T-helper 17 cell (primary cell): ENCODE measurements around the gene PTPN21. TPM values are rescaled to one million over a fixed set of nuclear protein-coding genes. Genes with fewer than 3 reads are reported as not detected.

Source experiments
- ATAC-seq: fragments of 150-1000 bp; cut with Tn5 transposase; 2 replicates; pipeline ENCODE4 v1.10.0; 2021; ENCODE audit warnings: mild to moderate bottlenecking, moderate library complexity
- DNase-seq, 3 donors: peaks; one replicate each; pipeline versions ENCODE4 v3.0.0 to v3.0.0-alpha.2; 2020 to 2021
- H3K9me3 ChIP-seq: one replicate; pipeline ENCODE4 v1.7.0; 2013; ENCODE audit warnings: low read length, mild to moderate bottlenecking; ENCODE audit not compliant: control insufficient read depth, poor library complexity, severe bottlenecking
- H3K27ac Mint-ChIP-seq: one replicate; pipeline ENCODE4 v1.8.0; 2022; ENCODE audit warnings: mild to moderate bottlenecking, moderate library complexity, mixed read lengths
- H3K27me3 Mint-ChIP-seq: one replicate; pipeline ENCODE4 v1.8.0; 2022; ENCODE audit warnings: mixed read lengths
- H3K36me3 Mint-ChIP-seq: one replicate; pipeline ENCODE4 v1.8.0; 2022; ENCODE audit warnings: low read depth, mixed read lengths
- H3K4me1 Mint-ChIP-seq: one replicate; pipeline ENCODE4 v1.8.0; 2022; ENCODE audit warnings: mild to moderate bottlenecking, mixed read lengths
- H3K4me3 Mint-ChIP-seq: one replicate; pipeline ENCODE4 v1.8.0; 2022; ENCODE audit warnings: mild to moderate bottlenecking, moderate library complexity, mixed read lengths
- total RNA-seq, 4 donors: library from RNA in 2 of 4; stranded (reverse) in 2 of 4; gene quantifications; one replicate each; pipeline ENCODE4 v1.2.3 and lab custom pipeline; 2022 to 2026

The PTPN21 gene
- total RNA-seq, 2 donors from 2014 or later, result not detected

- no peak overlapping the region for H3K4me3 Mint-ChIP-seq
- no peaks in the 10 kb centered on the region for H3K36me3 Mint-ChIP-seq
- DNase-seq (no peak), ATAC-seq (no peak)
- no peaks in the 10 kb centered on the region for H3K9me3 ChIP-seq
- H3K27ac Mint-ChIP-seq, result no peak overlapping the region
- H3K27me3 Mint-ChIP-seq, result peaks cover 33% of the 10 kb centered on the region
- peaks cover 2% of the 10 kb centered on the region for H3K4me1 Mint-ChIP-seq
Measured at GRCh38 chr14:88490168-88490567, 64.6 kb downstream of the PTPN21 start.

- Mint-ChIP-seq H3K4me3 (no peak overlapping the region), H3K27ac (no peak overlapping the region), H3K27me3 (peaks cover 24% of the 10 kb centered on the region), H3K36me3 (no peaks in the 10 kb centered on the region), H3K4me1 (peaks cover 2% of the 10 kb centered on the region)
- no peak for ATAC-seq
- DNase-seq, result no peak
- H3K9me3 ChIP-seq, result no peaks in the 10 kb centered on the region
Measured at GRCh38 chr14:88488897-88489296, 65.9 kb downstream of the PTPN21 start.

- no peak for ATAC-seq
- DNase-seq, result no peak
- H3K27ac Mint-ChIP-seq, result no peak overlapping the region
- no peak overlapping the region for H3K4me3 Mint-ChIP-seq
- peaks cover 24% of the 10 kb centered on the region for H3K27me3 Mint-ChIP-seq
- no peaks in the 10 kb centered on the region for H3K9me3 ChIP-seq
- H3K36me3 Mint-ChIP-seq, result peaks cover 2% of the 10 kb centered on the region
- H3K4me1 Mint-ChIP-seq, result peaks cover 2% of the 10 kb centered on the region
Measured at GRCh38 chr14:88488081-88488480, 66.7 kb downstream of the PTPN21 start.

- peaks cover 3% of the 10 kb centered on the region for H3K4me1 Mint-ChIP-seq
- H3K9me3 ChIP-seq, result no peaks in the 10 kb centered on the region
- H3K27me3 Mint-ChIP-seq, result peaks cover 35% of the 10 kb centered on the region
- H3K4me3 Mint-ChIP-seq, result no peak overlapping the region
- DNase-seq (no peak), ATAC-seq (no peak)
- peaks cover 7% of the 10 kb centered on the region for H3K36me3 Mint-ChIP-seq
- no peak overlapping the region for H3K27ac Mint-ChIP-seq
Measured at GRCh38 chr14:88482524-88482923, 72.3 kb downstream of the PTPN21 start.

- Mint-ChIP-seq H3K27ac (peak overlapping the region; percentile 8), H3K27me3 (peaks cover 35% of the 10 kb centered on the region), H3K4me1 (peaks cover 3% of the 10 kb centered on the region), H3K36me3 (peaks cover 7% of the 10 kb centered on the region), H3K4me3 (no peak overlapping the region)
- no peak for ATAC-seq
- DNase-seq, result no peak
- H3K9me3 ChIP-seq, result no peaks in the 10 kb centered on the region
Measured at GRCh38 chr14:88481794-88482193, 73.0 kb downstream of the PTPN21 start.

- Mint-ChIP-seq H3K27ac (peak overlapping the region; percentile 8), H3K36me3 (peaks cover 7% of the 10 kb centered on the region), H3K4me1 (peaks cover 3% of the 10 kb centered on the region), H3K27me3 (peaks cover 34% of the 10 kb centered on the region), H3K4me3 (peak overlapping the region; percentile 5)
- DNase-seq (no peak), ATAC-seq (no peak)
- H3K9me3 ChIP-seq, result no peaks in the 10 kb centered on the region
Measured at GRCh38 chr14:88481059-88481458, 73.7 kb downstream of the PTPN21 start.

GRCh38 chr14:88479574-88479987 is 75.2 kb downstream of the PTPN21 start:
- no peaks in the 10 kb centered on the region for H3K9me3 ChIP-seq
- no peak overlapping the region for H3K4me3 Mint-ChIP-seq
- H3K27me3 Mint-ChIP-seq, result peaks cover 29% of the 10 kb centered on the region
- no peak for DNase-seq
- no peak overlapping the region for H3K27ac Mint-ChIP-seq
- no peak for ATAC-seq
- peaks cover 3% of the 10 kb centered on the region for H3K4me1 Mint-ChIP-seq
- peaks cover 7% of the 10 kb centered on the region for H3K36me3 Mint-ChIP-seq

GRCh38 chr14:88478931-88479330 is 75.9 kb downstream of the PTPN21 start:
- H3K27ac Mint-ChIP-seq, result no peak overlapping the region
- no peak overlapping the region for H3K4me3 Mint-ChIP-seq
- H3K36me3 Mint-ChIP-seq, result peaks cover 7% of the 10 kb centered on the region
- H3K9me3 ChIP-seq, result no peaks in the 10 kb centered on the region
- no peak for DNase-seq
- peaks cover 29% of the 10 kb centered on the region for H3K27me3 Mint-ChIP-seq
- peaks cover 3% of the 10 kb centered on the region for H3K4me1 Mint-ChIP-seq
- ATAC-seq, result no peak

- DNase-seq (no peak), ATAC-seq (no peak)
- Mint-ChIP-seq H3K36me3 (peaks cover 5% of the 10 kb centered on the region), H3K27ac (no peak overlapping the region), H3K4me1 (peaks cover 3% of the 10 kb centered on the region), H3K27me3 (peaks cover 17% of the 10 kb centered on the region), H3K4me3 (no peak overlapping the region)
- H3K9me3 ChIP-seq, result no peaks in the 10 kb centered on the region
Measured at GRCh38 chr14:88477513-88478250, 77.1 kb downstream of the PTPN21 start.

- Mint-ChIP-seq H3K27me3 (peaks cover 9% of the 10 kb centered on the region), H3K36me3 (peaks cover 3% of the 10 kb centered on the region), H3K4me1 (peaks cover 3% of the 10 kb centered on the region), H3K27ac (no peak overlapping the region), H3K4me3 (no peak overlapping the region)
- DNase-seq, result no peak
- no peak for ATAC-seq
- no peaks in the 10 kb centered on the region for H3K9me3 ChIP-seq
Measured at GRCh38 chr14:88476825-88477224, 78.0 kb downstream of the PTPN21 start.

GRCh38 chr14:88476214-88476774 is 78.5 kb downstream of the PTPN21 start:
- H3K27me3 Mint-ChIP-seq, result peaks cover 3% of the 10 kb centered on the region
- peaks cover 1% of the 10 kb centered on the region for H3K36me3 Mint-ChIP-seq
- peaks cover under 1% of the 10 kb centered on the region for H3K4me1 Mint-ChIP-seq
- DNase-seq (no peak), ATAC-seq (no peak)
- no peak overlapping the region for H3K4me3 Mint-ChIP-seq
- H3K27ac Mint-ChIP-seq, result no peak overlapping the region
- H3K9me3 ChIP-seq, result no peaks in the 10 kb centered on the region

GRCh38 chr14:88473791-88474190 is 81.0 kb downstream of the PTPN21 start:
- no peak for DNase-seq
- Mint-ChIP-seq H3K27ac (no peak overlapping the region), H3K4me1 (no peaks in the 10 kb centered on the region), H3K36me3 (no peaks in the 10 kb centered on the region), H3K4me3 (no peak overlapping the region), H3K27me3 (no peaks in the 10 kb centered on the region)
- no peaks in the 10 kb centered on the region for H3K9me3 ChIP-seq
- no peak for ATAC-seq

GRCh38 chr14:88470542-88471440 is 84.0 kb downstream of the PTPN21 start:
- H3K4me3 Mint-ChIP-seq, result no peak overlapping the region
- no peaks in the 10 kb centered on the region for H3K36me3 Mint-ChIP-seq
- no peaks in the 10 kb centered on the region for H3K4me1 Mint-ChIP-seq
- no peak for ATAC-seq
- no peaks in the 10 kb centered on the region for H3K9me3 ChIP-seq
- no peak for DNase-seq
- H3K27ac Mint-ChIP-seq, result no peak overlapping the region
- H3K27me3 Mint-ChIP-seq, result no peaks in the 10 kb centered on the region
